HUES6 (cell line): ENCODE measurements around the gene C11orf21.
"Not testable (repeated sequence)": the region's sequence is repeated elsewhere in the genome, so short reads cannot be mapped to it uniquely, and the experiment has no call there.

Source experiments
- H3K27ac ChIP-seq: 2 replicates; pipeline ENCODE4 v1.7.0; 2013; ENCODE audit warnings: low read depth, mild to moderate bottlenecking, low read length, inconsistent platforms
- H3K27me3 ChIP-seq: 2 replicates; pipeline ENCODE4 v1.6.1; 2013; ENCODE audit warnings: low read length; ENCODE audit not compliant: control insufficient read depth, insufficient read depth
- H3K36me3 ChIP-seq: 2 replicates; pipeline ENCODE4 v1.6.1; 2013; ENCODE audit warnings: low read length; ENCODE audit not compliant: control insufficient read depth, insufficient read depth
- H3K4me1 ChIP-seq: 2 replicates; pipeline ENCODE4 v1.6.1; 2013; ENCODE audit warnings: low read length; ENCODE audit not compliant: control insufficient read depth, insufficient read depth
- H3K4me3 ChIP-seq: 2 replicates; pipeline ENCODE4 v1.5.1; 2013; ENCODE audit warnings: low read depth, low read length
- H3K9ac ChIP-seq: one replicate; pipeline ENCODE4 v1.6.1; 2013; ENCODE audit warnings: mild to moderate bottlenecking, low read length
- H3K9me3 ChIP-seq: 2 replicates; pipeline ENCODE4 v1.6.1; 2013; ENCODE audit warnings: low read depth, low read length; ENCODE audit not compliant: control insufficient read depth, insufficient read depth

Gene C11orf21

DNA sequence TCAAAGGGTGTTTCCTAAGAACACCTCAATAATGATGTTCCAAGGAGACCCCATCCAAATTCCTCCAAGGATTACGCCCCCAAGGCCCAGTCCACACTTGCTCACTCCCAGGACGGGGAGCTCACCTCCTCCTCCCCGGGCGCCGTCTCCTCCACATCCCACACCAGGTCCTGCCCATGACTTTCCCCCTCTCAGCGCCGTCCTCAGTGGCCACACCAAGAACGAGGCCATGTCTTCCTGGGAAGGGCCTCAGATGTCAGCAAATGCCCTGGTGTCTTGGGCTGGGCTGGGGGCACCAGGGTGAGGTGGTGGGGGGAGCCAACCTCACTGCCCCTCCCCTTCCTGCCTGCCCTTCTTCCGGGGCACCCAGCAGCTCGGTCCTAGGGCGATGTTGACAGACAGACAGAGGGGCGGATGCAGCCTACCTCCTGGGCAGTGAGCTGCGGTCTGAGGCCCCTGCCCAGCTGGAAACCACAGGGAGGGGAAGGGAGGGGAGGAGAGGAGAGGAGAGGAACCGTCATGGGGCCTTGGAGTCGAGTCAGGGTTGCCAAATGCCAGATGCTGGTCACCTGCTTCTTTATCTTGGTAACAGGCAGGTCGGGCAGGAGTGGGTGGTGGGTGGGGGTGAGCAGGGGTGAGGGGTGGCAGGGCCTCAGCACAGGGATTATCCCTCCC, at the start of gene C11orf21, which contains the start of gene TSPAN32:
C11orf21 (minus strand) TSS at position 288 of the 675 bp plus-strand sequence; CDS start at position 178, 110 bp downstream.
TSPAN32 (plus strand) TSS at position 383 of the 675 bp plus-strand sequence; CDS start at position 520, 137 bp downstream.
- H3K4me1 ChIP-seq, result peaks cover 6% of the 10 kb centered on the region; the same call in 1 of the 2 replicates
- H3K9ac ChIP-seq, result no peak within 1 kb of the TSS
- no peak within 1 kb of the TSS for H3K4me3 ChIP-seq
- no peaks in the 10 kb centered on the region for H3K27me3 ChIP-seq
- no peaks in the 10 kb centered on the region for H3K36me3 ChIP-seq
- H3K9me3 ChIP-seq, result no peaks in the 10 kb centered on the region
- no peak within 1 kb of the TSS for H3K27ac ChIP-seq

DNA sequence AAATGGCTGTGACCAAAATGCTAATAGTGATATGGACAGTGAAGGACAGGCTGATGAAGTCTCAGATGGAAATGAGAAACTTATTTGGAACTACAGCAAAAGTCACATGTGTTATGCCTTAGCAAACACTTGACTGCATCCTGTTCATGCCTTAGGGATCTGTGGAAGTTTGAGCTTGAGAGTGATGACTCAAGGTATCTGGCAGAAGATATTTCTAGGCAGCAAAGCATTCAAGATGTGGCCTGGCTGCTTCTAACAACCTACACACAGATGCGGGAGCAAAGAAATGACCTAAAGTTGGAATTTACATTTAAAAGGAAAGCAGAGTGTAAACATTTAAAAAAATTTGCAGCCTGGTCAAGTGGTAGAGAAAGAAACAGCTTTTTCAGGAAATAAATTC, 47.3 kb upstream of the C11orf21 start:
- H3K27me3 ChIP-seq, result no peaks in the 10 kb centered on the region
- peaks cover 76% of the 10 kb centered on the region for H3K9me3 ChIP-seq

DNA sequence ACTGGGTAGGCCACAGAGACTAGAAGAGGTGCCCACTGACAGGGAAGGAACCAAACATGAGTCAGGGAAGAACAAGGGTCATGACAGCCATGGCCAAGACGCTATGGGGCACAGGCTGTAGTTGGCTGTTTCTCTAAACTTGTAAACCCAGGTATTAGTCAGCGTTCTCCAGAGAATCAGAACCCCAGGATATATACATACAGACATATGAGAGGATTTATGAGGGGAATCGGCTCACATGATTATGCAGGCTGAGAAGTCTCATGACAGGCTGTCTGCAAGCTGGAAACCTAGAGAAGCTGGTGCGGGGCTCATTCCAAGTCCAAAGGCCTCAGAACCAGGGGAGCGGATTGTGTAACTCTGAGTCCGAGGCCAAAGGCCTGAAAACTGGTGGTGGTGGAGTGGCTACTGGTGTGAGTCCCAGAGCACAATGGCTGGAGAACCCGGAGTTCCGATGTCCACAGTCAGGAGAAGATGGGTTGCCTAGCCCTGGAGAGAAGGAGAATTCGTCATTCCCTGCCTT, 45.7 kb upstream of the C11orf21 start:
- Histone ChIP-seq H3K4me1 (no peaks in the 10 kb centered on the region), H3K27ac (no peak overlapping the region), H3K9ac (no peak overlapping the region), H3K27me3 (no peaks in the 10 kb centered on the region), H3K9me3 (peaks cover 85% of the 10 kb centered on the region), H3K36me3 (no peaks in the 10 kb centered on the region; the same call in 1 of the 2 replicates), H3K4me3 (no peak overlapping the region)

More for the DNA sequence above, 47.3 kb upstream of the C11orf21 start:
- H3K9ac ChIP-seq, result no peak overlapping the region
- no peaks in the 10 kb centered on the region for H3K4me1 ChIP-seq
- no peak overlapping the region for H3K4me3 ChIP-seq
- no peaks in the 10 kb centered on the region for H3K36me3 ChIP-seq
- H3K27ac ChIP-seq, result no peak overlapping the region

DNA sequence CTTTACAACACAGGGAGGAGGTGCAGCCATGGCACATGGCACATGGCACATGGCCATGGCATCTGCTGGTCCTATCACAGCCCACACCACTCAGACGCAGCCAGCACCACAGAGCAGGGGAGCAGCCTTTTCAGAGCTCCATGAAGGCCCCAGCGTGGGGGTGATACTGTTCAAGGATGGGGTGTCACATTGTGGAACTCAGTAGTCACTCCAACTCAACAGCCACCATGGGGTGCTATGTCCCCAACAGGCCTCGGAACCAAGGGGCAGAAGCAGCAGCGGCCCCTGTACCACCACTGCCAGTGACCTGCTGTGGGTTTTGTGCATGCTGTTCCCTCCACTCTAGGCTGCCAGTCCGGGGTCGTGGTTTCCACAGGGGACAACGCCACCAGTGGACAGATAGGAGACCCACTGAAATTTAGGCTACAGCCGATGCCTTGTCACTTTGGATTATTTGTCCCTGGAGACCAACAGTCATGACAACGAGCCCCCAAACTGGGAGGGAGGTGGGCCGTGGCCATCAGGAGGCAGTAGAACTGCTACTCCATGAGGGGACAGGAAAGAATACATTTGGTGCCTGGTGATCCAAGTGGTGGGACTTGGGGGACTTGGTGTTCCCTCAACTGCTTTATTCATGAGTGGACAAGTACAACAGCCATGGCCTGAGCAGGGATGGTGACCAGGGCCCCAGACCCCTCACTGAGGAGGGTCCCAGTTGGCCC, 45.0 kb upstream of the C11orf21 start:
- no peak overlapping the region for H3K4me3 ChIP-seq
- no peak overlapping the region for H3K27ac ChIP-seq
- H3K27me3 ChIP-seq, result no peaks in the 10 kb centered on the region
- no peak overlapping the region for H3K9ac ChIP-seq
- peaks cover 83% of the 10 kb centered on the region for H3K9me3 ChIP-seq
- H3K4me1 ChIP-seq, result no peaks in the 10 kb centered on the region
- H3K36me3 ChIP-seq, result no peaks in the 10 kb centered on the region; the same call in 1 of the 2 replicates

DNA sequence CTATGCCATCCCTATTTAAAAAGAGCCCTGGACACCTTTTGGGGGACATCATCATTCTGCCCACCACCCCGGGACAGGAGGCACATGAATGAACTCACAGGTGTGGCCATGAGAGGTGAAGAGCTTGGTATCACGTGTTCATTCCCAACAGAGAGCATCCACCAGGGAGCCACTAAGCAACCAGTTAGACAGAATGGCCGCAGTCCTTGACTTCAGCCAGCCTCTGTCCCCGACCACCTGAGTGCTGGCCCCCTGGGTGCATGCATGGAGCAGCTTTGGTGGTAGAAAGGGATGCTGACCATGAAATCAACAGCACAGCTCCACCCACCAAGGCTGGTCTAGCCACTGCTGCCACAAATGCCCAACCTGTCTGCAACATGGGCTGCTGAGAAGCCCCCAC, 44.3 kb upstream of the C11orf21 start:
- Histone ChIP-seq H3K9me3 (peaks cover 78% of the 10 kb centered on the region), H3K4me1 (no peaks in the 10 kb centered on the region), H3K27me3 (no peaks in the 10 kb centered on the region), H3K36me3 (no peaks in the 10 kb centered on the region; the same call in 1 of the 2 replicates), H3K9ac (no peak overlapping the region), H3K4me3 (no peak overlapping the region), H3K27ac (no peak overlapping the region)

DNA sequence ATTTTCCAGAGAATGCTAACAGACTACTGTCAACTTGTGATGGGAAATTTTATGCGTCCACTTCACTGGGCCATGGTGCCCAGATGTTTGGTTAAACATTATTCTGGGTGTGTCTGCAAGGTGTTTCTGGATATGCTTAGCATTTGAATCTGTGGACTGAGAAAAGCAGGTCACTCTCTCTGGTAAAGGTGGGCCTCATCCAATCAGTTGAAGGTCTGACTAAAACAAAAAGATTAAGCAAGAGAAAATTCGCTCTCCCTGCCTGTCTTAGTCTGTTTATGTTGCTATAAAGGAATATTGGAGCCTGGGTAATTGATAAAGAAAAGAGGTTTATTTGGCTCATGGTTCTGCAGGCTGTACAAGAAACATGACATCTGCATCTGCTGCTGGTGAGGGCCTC, 43.3 kb upstream of the C11orf21 start:
- Histone ChIP-seq H3K4me1 (peaks cover 9% of the 10 kb centered on the region), H3K4me3 (no peak overlapping the region), H3K9me3 (peaks cover 68% of the 10 kb centered on the region), H3K27me3 (no peaks in the 10 kb centered on the region), H3K36me3 (no peaks in the 10 kb centered on the region; the same call in 1 of the 2 replicates), H3K9ac (no peak overlapping the region), H3K27ac (no peak overlapping the region)

DNA sequence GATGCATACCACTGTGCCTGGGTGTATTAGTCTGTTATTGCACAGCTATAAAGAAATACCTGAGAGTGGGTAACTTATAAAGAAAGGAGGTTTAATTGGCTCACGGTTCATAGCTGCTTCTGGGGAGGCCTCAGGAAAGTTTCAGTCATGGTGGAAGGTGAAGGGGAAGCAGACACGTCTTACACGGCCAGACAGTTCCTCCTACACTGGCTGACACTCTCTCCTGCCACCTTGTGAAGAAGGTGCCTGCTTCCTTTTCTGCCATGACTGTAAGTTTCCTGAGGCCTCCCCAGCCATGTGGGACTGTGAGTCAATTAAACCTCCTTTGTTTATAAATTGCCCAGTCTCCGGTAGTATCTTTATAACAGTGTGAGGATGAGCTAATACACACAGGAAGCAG, 41.8 kb upstream of the C11orf21 start:
- Histone ChIP-seq H3K9me3 (peaks cover 53% of the 10 kb centered on the region), H3K36me3 (no peaks in the 10 kb centered on the region; the same call in 1 of the 2 replicates), H3K27me3 (no peaks in the 10 kb centered on the region; the same call in 1 of the 2 replicates), H3K4me3 (no peak overlapping the region), H3K9ac (no peak overlapping the region), H3K4me1 (peaks cover 21% of the 10 kb centered on the region), H3K27ac (no peak overlapping the region)

DNA sequence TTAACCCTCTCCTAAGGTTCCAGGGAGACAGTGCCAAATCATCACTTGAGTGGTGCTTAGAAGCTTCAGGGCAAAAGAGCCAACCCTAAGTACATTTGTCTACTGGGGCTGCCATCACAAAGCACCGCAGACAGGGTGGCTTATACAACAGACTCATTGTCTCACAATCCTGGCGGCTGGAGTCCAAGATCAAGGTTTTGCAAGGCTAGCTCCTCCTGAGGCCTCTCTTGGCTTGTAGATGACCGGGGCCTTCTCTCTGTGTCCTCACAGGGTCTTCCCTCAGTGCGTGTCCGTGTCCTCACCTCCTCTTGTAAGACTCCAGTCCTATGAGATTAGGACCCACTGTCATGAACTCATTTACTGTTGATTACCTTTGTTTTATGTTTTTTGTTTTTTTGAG, 41.3 kb upstream of the C11orf21 start:
- Histone ChIP-seq H3K27me3 (no peaks in the 10 kb centered on the region; the same call in 1 of the 2 replicates), H3K4me3 (no peak overlapping the region)

DNA sequence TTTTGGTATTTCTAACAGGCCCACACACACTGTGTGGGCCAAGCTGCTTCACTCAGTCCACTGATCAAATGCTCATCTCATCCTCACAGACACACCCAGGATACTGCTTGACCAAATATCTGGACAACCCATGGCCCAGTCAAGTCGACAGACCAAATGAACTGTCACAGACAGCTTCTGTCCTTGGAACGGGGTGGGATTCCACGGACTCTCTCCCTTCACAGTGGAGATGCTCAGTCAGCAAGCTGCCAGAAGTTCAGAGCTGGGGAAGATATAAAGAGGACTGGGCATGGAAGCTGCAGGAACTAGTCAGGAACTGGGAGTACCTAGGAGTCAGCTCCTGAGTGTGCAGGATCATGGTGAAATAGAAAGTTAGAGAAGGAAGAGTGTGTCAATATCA, 40.8 kb upstream of the C11orf21 start:
- no peak overlapping the region for H3K4me3 ChIP-seq
- no peaks in the 10 kb centered on the region; the same call in 1 of the 2 replicates for H3K36me3 ChIP-seq
- peaks cover 46% of the 10 kb centered on the region for H3K9me3 ChIP-seq
- no peaks in the 10 kb centered on the region; the same call in 1 of the 2 replicates for H3K27me3 ChIP-seq
- no peak overlapping the region for H3K9ac ChIP-seq
- H3K4me1 ChIP-seq, result peaks cover 30% of the 10 kb centered on the region
- H3K27ac ChIP-seq, result no peak overlapping the region

More for the DNA sequence above, 41.3 kb upstream of the C11orf21 start:
- H3K4me1 ChIP-seq, result peaks cover 27% of the 10 kb centered on the region
- no peak overlapping the region for H3K27ac ChIP-seq
- no peak overlapping the region for H3K9ac ChIP-seq
- H3K9me3 ChIP-seq, result peaks cover 50% of the 10 kb centered on the region
- no peaks in the 10 kb centered on the region; the same call in 1 of the 2 replicates for H3K36me3 ChIP-seq

DNA sequence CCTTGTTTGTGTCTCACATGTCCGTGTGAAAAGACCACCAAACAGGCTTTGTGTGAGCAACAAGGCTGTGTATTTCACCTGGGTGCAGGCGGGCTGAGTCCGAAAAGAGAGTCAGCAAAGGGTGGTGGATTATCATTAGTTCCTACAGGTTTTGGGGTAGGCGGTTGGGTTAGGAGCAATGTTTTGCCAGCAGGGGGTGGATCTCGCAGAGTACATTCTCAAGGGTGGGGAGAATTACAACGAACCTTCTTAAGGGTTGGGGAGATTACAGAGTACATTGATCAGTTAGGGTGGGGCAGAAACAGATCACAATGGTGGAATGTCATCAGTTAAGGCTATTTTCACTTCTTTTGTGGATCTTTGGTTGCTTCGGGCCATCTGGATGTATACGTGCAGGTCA, 37.0 kb upstream of the C11orf21 start:
- Histone ChIP-seq H3K4me3 (peak overlapping the region; percentile 18; the same call in 1 of the 2 replicates), H3K9ac (peak overlapping the region; percentile 53), H3K4me1 (peaks cover 41% of the 10 kb centered on the region), H3K9me3 (peaks cover 10% of the 10 kb centered on the region), H3K27ac (peak overlapping the region; percentile 71; the same call in 1 of the 2 replicates)
- H3K36me3 ChIP-seq, H3K27me3 ChIP-seq: not testable (repeated sequence)

DNA sequence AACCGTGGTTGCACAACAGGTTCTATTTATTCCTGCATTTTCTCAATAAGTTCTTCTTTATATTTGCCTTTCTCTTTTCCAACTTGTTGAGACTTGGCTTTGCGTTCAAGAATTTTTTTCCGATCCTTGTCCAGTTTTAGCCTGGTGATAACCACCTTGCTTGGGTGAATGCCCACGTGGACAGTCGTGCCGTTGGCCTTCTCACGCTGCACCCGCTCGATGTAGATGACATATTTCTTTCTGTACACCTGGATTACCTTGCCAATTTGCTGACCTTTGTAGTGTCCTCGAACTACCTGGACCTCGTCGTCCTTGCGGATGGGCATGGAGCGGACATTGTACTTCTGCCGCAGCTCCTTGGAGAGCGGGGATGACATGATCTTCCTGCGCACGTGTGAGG, 33.6 kb upstream of the C11orf21 start:
- H3K4me3 ChIP-seq, H3K9ac ChIP-seq, H3K27me3 ChIP-seq, H3K36me3 ChIP-seq, H3K27ac ChIP-seq: not testable (repeated sequence)
- peaks cover 34% of the 10 kb centered on the region for H3K4me1 ChIP-seq
- H3K9me3 ChIP-seq, result peaks cover 13% of the 10 kb centered on the region
